NCI-H345 treated with DMSO at 0.1 percent for 48 hours (cell line): Measurements from ENCODE around the gene MIGA1.
"Not testable (repeated sequence)": the region's sequence is repeated elsewhere in the genome, so short reads cannot be mapped to it uniquely, and the experiment has no call there.

Source experiments
- DNase-seq: peaks from one replicate; lab custom pipeline; 2025; ENCODE audit not compliant: unreplicated experiment; lab: John Stamatoyannopoulos, UW

MIGA1 gene

DNA sequence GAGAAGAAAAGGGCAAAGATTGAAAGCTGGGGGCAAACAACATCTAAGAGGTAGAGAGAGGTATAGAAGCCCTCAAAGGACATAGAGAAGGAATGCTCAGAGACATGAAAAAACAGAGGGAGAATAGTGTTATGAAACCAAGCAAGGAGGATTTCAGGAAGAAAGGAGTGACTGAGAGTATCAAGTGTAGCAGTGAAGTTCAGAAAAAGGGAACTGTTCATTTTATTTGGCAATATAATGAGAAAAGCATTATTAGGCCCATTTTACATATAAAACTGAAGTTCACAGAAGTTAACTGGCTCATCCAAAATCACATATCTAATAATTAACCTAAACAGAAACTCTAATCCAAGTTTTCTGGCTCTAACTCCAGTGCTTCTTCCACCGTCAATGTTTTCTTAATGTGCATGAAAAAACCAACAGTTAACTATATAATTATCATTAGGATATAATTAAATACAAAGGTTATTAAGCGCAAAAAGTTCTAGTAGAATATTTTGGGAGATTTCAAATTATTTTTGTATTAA lies 126.6 kb downstream of the MIGA1 start:
- no peak for DNase-seq

DNA sequence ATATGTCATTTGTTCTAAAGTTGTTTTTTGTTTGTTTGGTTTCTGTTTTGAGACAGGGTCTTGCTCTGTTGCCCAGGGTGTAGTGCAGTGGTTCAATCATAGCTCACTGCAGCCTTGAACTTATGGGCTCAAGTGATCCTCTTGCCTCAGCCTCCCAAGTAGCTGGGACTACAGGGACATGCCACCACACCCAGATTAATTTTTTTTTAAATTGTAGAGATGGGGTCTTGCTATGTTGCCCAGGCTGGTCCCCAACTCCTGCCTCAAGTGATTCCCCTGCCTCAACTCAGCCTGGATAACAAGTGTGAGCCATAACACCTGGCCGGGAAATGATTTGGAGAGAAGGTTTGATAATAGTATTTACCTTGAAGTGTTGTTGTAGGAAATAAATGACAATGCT lies 127.2 kb downstream of the MIGA1 start:
- no peak for DNase-seq

DNA sequence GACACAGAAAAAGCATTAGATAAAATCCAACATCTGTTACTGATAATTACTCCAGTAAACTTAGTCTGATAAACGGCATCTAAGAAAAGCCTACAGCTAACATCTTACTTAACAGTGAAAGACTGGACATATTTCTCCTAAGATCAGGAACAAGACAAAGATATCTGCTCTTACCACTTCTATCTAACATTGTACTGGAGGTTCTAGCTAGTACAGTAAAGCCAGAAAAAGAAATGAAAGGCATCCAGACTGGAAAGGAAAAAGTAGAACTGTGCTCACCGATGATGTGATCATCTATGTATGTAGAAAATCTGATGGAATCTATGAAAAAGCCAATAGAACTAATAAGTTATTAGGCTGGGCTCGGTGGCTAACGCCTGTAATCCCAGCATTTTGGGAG lies 130.7 kb downstream of the MIGA1 start:
- no peak for DNase-seq

DNA sequence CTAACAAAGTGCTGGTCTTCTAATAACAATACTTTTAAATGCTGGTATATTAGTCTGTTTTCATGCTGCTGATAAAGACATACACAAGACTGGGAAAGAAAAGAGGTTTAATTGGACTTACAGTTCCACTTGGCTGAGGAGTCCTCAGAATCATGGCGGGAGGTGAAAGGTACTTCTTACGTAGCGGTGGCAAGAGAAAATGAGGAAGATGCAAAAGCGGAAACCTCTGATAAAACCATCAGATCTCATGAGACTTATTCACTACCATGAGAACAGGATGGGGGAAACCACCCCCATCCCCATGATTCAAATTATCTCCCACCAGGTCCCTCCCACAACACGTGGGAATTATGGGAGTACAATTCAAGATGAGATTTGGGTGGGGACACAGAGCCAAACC lies 139.5 kb downstream of the MIGA1 start:
- not testable (repeated sequence) for DNase-seq

DNA sequence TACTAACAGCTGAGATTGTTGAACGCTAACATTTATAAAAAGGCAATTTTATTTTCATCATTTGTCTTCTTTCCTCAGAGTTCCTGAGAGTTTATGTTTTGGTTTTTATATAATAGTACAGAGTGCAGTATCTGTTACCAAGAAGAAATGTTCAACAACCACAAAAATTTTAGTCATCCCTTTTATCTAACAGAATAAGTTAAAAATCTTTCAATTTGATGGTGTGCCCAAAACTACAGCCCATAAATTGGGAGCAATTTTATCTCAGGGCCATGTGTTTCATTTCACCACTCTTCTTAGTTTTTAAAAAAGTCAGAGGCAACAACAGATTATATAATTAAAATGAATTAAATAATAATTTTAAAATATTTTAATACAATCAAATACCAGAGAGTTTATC lies 146.1 kb downstream of the MIGA1 start:
- DNase-seq, result no peak

DNA sequence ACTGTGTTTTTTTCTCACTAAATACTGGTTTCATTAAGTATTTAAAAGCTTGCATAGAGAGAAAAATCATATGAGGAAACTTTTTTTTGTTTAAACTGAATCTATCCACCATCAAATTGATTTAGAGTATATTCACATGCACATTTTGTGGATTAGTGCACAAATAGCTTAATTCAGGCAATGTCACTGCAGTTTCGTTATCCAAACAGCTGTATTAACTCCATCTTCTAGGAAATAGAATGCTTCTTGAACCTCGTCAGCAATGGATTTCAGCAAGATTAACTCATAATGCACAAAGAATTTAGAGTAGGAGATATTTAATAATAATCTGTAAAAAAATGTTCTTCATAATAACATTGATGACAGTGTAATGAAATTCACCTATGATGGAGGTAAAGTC lies 146.5 kb downstream of the MIGA1 start:
- no peak for DNase-seq

DNA sequence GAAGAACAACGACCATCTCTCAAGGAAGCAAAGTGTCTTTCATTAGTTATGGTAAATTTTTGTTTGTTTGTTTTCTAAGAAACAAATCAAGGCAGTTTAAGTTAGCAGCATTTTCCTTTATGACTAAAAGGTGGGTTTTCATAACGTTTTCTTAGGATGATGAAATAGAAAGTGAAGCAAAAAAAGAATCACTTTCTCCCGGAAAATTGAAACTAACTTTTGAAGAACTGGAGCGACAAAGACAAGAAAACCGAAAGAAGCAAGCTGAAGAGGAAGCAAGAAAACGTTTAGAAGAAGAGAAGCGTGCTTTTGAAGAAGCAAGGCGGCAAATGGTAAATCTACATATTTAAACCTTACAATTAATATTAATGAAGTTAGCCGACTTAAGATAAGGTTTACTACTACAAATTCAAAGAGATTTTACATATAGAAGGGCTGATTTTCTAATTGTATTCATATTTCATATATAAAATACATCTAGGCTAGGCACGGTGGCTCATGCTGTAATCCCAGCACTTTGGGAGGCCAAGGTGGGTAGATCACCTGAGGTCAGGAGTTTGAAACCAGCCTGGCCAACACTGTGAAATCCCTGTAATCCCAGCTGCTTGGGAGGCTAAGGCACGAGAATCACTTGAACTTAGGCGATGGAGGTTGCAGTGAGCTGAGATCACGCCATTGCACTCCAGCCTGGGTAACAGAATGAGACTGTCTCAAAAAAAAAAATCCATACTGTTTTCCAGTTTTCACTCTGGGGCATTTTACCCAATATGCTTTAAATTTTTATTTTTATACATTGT lies 147.3 kb downstream of the MIGA1 start:
- no peak for DNase-seq

DNA sequence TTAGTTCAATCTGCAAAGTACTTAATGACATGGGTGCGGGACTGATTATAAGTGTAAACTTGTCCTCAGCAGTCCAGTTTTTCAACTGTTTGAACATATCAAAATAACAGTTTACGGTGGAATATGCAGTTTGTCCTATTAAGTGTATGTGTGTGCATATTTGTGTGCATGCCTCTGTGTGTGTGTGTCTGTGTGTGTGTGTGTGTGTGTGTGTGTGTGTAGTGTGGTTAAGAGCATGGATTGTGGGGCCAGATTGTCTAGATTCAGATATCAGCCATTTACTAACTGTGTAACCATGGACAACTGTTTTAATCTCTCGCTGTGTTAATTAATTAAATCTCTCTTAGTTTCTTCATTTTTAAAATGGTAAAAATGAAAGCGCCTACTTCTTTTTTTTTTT lies 148.0 kb downstream of the MIGA1 start:
- no peak for DNase-seq
